HEK293T (cell line): ENCODE measurements around the gene ZNF444.

Experiments used
- CTCF ChIA-PET: fragments of 350-600 bp; formaldehyde crosslinking; extraction: SDS; loops from one replicate; lab custom pipeline; 2021; ENCODE audit warnings: antibody characterized with exemption, inconsistent platforms; lab: Yijun Ruan, JAX
- POLR2A ChIA-PET: fragments of 350-600 bp; formaldehyde crosslinking; extraction: SDS; loops from one replicate; lab custom pipeline; 2020; ENCODE audit warnings: antibody characterized with exemption, inconsistent platforms; lab: Yijun Ruan, JAX
- DNase-seq: peaks from one replicate; pipeline ENCODE4 v3.0.0; 2012; ENCODE audit warnings: mixed read lengths; ENCODE audit errors: extremely low spot score
- ARNT ChIP-seq: fragments of 450-650 bp; IDR thresholded peaks from 2 replicates; pipeline ENCODE4 v1.6.1; 2017; ENCODE audit warnings: mild to moderate bottlenecking
- BHLHE40 ChIP-seq: fragments of 450-650 bp; IDR thresholded peaks from 2 replicates; pipeline ENCODE4 v1.6.1; 2016; ENCODE audit warnings: mild to moderate bottlenecking, moderate library complexity, borderline replicate concordance
- CTBP1 ChIP-seq: fragments of 450-650 bp; IDR thresholded peaks from 2 replicates; pipeline ENCODE4 v1.6.1; 2016; ENCODE audit warnings: borderline replicate concordance
- ELF4 ChIP-seq: fragments of 450-650 bp; IDR thresholded peaks from 2 replicates; pipeline ENCODE4 v1.6.1; 2017; ENCODE audit warnings: antibody characterized with exemption
- FOXA1 ChIP-seq: fragments of 450-650 bp; IDR thresholded peaks from 2 replicates; pipeline ENCODE4 v1.6.1; 2016; ENCODE audit warnings: mild to moderate bottlenecking
- FOXK2 ChIP-seq: fragments of 450-650 bp; IDR thresholded peaks from 2 replicates; pipeline ENCODE4 v1.6.1; 2016; ENCODE audit warnings: mild to moderate bottlenecking
- FOXM1 ChIP-seq: fragments of 450-650 bp; IDR thresholded peaks from 2 replicates; pipeline ENCODE4 v1.6.1; 2017; ENCODE audit warnings: mild to moderate bottlenecking, borderline replicate concordance
- HDGF ChIP-seq: fragments of 450-650 bp; IDR thresholded peaks from 2 replicates; pipeline ENCODE4 v1.6.1; 2017; ENCODE audit warnings: antibody characterized with exemption, borderline replicate concordance
- L3MBTL2 ChIP-seq: fragments of 450-650 bp; conservative IDR thresholded peaks from 2 replicates; pipeline ENCODE4 v1.6.1; 2016; ENCODE audit warnings: mild to moderate bottlenecking
- LEF1 ChIP-seq: fragments of 450-650 bp; IDR thresholded peaks from 2 replicates; pipeline ENCODE4 v1.6.1; 2017; ENCODE audit warnings: mild to moderate bottlenecking, borderline replicate concordance
- NFRKB ChIP-seq: fragments of 450-650 bp; IDR thresholded peaks from 2 replicates; pipeline ENCODE4 v1.6.1; 2016; ENCODE audit warnings: mild to moderate bottlenecking, moderate library complexity
- PKNOX1 ChIP-seq: fragments of 450-650 bp; IDR thresholded peaks from 2 replicates; pipeline ENCODE4 v1.6.1; 2016
- SP1 ChIP-seq: fragments of 450-650 bp; IDR thresholded peaks from 2 replicates; pipeline ENCODE4 v1.6.1; 2017
- SUZ12 ChIP-seq: fragments of 450-650 bp; IDR thresholded peaks from 2 replicates; pipeline ENCODE4 v1.6.1; 2016; ENCODE audit warnings: mild to moderate bottlenecking
- TARDBP ChIP-seq: fragments of 450-650 bp; IDR thresholded peaks from 2 replicates; pipeline ENCODE4 v1.6.1; 2016
- ZNF384 ChIP-seq: fragments of 450-650 bp; IDR thresholded peaks from 2 replicates; pipeline ENCODE4 v1.6.1; 2016

Gene ZNF444

DNA sequence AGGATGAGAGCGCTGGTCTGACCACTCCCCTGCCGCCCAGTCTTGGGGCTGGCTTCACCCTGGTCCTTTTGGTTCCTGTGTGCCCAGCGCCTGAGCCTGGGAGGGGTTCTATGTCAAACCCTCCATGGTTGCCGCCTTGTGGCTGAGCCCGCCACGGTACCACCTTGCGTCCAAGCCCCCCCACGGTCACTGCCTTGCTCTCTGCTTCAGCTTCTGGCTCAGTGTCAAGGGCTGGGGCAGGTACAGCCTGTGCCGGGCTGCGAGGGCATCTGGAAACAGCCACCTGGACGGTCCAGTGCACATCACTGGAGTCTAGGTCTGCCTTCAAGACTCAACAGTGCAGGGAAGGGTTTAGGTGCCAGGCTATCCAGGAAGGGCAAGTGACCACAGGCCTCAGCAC, 20.4 kb downstream of the ZNF444 start:
- POLR2A ChIA-PET: no interaction called here
- no peak for DNase-seq
- CTCF ChIA-PET: interaction anchor here (0.5 kb wide), 1 partner anchor 10 kb away, joined by 3 read pairs; no protein-coding TSS in a partner anchor
- TF ChIP-seq SP1 (no peak), CTBP1 (no peak), ARNT (no peak), LEF1 (no peak), NFRKB (no peak), FOXK2 (no peak), TARDBP (no peak), L3MBTL2 (no peak)

DNA sequence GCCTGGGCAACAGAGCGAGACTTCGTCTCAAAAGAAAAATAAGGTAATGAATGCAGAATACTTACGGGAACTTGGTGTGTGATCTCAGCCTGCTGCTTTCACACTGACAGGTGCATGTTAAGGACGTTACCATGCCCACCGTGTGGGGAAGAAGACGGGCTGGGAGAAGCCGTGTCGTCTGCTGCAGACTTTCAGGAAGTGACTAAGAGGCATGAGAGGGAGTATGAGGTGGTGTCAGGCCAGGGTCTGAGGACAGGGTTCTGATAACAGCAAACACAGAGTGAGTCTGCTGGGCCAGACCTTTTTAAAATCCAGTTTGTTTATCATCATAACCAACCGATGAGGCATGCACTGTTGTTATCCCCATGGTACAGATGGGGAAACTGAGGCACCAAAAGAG, 21.2 kb downstream of the ZNF444 start:
- no peak for DNase-seq
- POLR2A ChIA-PET: no interaction called here

DNA sequence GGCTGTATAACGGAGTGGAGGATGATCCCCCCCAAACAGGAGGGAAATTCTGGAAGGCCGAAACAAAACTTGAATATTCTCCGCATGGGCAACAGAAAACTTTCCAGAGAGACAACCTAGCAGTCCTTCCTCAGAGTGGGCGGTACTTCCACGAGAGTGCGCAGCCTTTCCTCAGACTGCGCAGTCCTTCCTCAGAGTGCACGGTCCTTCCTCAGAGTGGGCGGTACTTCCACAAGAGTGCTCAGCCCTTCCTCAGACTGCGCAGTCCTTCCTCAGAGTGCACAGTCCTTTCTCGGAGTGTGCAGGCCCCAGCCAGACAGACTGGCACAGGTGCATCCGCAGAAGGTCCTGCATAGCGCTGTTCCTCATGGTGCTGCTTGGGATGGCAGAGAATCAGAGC, 22.0 kb downstream of the ZNF444 start:
- no peak for DNase-seq
- TF ChIP-seq PKNOX1: no peak
- no peak for TF ChIP-seq FOXK2
- no peak for TF ChIP-seq NFRKB
- no peak for TF ChIP-seq LEF1
- no peak for TF ChIP-seq ARNT
- no peak for TF ChIP-seq FOXM1
- no peak for TF ChIP-seq SUZ12
- TF ChIP-seq ELF4: no peak
- TF ChIP-seq BHLHE40: no peak
- no peak for TF ChIP-seq SP1
- TF ChIP-seq L3MBTL2: no peak
- TF ChIP-seq TARDBP: no peak
- no peak for TF ChIP-seq CTBP1
- ChIA-PET POLR2A (no interaction called here), CTCF (no interaction called here)

More for the DNA sequence above, 21.2 kb downstream of the ZNF444 start:
- CTCF ChIA-PET: no interaction called here
- no peak for TF ChIP-seq ZNF384
- TF ChIP-seq CTBP1: no peak
- no peak for TF ChIP-seq BHLHE40
- TF ChIP-seq SUZ12: no peak
- no peak for TF ChIP-seq SP1
- no peak for TF ChIP-seq FOXM1
- no peak for TF ChIP-seq HDGF
- no peak for TF ChIP-seq ARNT
- TF ChIP-seq PKNOX1: no peak
- TF ChIP-seq L3MBTL2: no peak
- TF ChIP-seq FOXA1: no peak
- TF ChIP-seq LEF1: no peak
- no peak for TF ChIP-seq FOXK2

DNA sequence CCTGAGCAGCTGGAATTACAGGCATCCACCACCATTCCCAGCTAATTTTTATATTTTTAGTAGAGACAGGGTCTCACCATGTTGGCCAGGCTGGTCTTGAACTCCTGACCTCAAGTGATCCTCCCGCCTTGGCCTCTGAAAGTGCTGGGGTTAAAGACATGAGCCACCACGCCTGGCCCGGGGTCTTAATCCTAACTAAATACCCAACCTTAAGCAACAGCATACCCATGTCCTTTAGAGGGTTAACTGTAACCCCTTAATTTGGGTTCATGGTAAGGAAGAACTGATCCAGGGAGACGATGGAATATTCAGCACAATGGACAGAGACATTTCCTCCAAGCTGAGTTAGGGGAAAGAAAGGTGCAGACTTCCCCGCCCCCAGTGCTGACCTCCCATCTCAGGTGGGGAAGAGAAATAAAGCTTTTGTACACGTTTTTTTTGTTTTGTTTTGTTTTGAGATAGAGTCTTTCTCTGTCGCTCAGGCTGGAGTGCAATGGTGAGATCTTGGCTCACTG, 26.0 kb downstream of the ZNF444 start:
- POLR2A ChIA-PET: no interaction called here
- CTCF ChIA-PET: no interaction called here
- TF ChIP-seq SUZ12: no peak
- TF ChIP-seq HDGF: no peak
- no peak for TF ChIP-seq PKNOX1
- TF ChIP-seq FOXM1: no peak
- TF ChIP-seq BHLHE40: no peak
- TF ChIP-seq LEF1: no peak
- TF ChIP-seq ARNT: no peak
- no peak for TF ChIP-seq FOXA1
- TF ChIP-seq SP1: no peak
- no peak for TF ChIP-seq CTBP1
- no peak for TF ChIP-seq L3MBTL2
- no peak for TF ChIP-seq NFRKB
- no peak for TF ChIP-seq ZNF384
- TF ChIP-seq TARDBP: no peak
- no peak for TF ChIP-seq FOXK2
- TF ChIP-seq ELF4: no peak
- DNase-seq: no peak

DNA sequence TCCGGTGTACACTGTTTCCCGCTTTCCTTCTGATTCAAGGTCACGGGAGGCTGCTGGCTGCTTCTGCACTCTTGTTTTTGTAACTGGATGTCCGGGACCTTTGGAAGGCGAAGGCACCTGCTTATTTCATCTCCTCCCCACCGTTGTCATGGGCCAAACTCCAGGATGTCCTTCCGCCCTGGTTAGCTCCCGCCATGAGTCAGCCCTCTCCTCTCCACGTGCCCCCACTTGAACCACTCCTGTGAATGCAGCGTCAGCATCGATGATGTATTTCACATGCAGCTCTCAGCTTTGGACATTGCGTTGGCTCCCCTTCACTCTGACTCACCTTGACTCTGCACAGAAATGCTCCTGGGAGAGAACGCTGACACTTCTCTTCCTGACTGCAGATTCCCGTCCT, 29.2 kb downstream of the ZNF444 start:
- DNase-seq: no peak
- TF ChIP-seq SP1 (no peak), CTBP1 (no peak), ARNT (no peak), TARDBP (no peak), LEF1 (no peak), HDGF (no peak), L3MBTL2 (no peak), NFRKB (no peak), FOXM1 (no peak), ZNF384 (no peak)
- ChIA-PET POLR2A (no interaction called here), CTCF (no interaction called here)

DNA sequence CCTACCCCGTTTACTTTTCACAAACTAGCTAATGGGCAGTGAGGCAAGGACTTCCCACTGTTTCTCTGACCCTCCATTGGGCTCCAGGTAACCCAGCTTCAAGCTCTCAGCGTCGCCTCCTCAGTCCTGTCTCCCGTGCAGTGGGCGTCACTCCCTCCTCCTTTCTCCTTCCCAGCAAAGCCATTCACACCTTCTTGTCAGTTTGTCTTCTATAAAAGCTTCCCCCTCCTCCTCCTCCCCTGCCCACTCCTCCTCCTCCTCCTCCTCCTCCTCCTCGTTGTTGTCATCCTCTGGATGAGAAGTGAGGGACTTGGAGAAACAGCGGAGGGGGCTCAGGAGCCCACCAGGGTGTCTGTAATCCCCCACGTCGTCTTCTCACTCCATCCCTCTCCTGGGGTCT, 33.0 kb downstream of the ZNF444 start:
- POLR2A ChIA-PET: no interaction called here
- no peak for TF ChIP-seq FOXA1
- no peak for TF ChIP-seq ARNT
- TF ChIP-seq L3MBTL2: no peak
- no peak for TF ChIP-seq TARDBP
- TF ChIP-seq BHLHE40: no peak
- no peak for TF ChIP-seq LEF1
- no peak for TF ChIP-seq SUZ12
- no peak for TF ChIP-seq PKNOX1
- TF ChIP-seq ELF4: no peak
- no peak for TF ChIP-seq CTBP1
- TF ChIP-seq SP1: no peak
- no peak for TF ChIP-seq FOXK2
- no peak for TF ChIP-seq FOXM1
- no peak for TF ChIP-seq HDGF
- TF ChIP-seq ZNF384: no peak
- no peak for TF ChIP-seq NFRKB
- no peak for DNase-seq
- CTCF ChIA-PET: interaction anchor here (1.3 kb wide), 1 partner anchor 93 kb away, joined by 4 read pairs; no protein-coding TSS in a partner anchor
